ENCODE results near the gene CDH13.

CDH13 gene

DNA sequence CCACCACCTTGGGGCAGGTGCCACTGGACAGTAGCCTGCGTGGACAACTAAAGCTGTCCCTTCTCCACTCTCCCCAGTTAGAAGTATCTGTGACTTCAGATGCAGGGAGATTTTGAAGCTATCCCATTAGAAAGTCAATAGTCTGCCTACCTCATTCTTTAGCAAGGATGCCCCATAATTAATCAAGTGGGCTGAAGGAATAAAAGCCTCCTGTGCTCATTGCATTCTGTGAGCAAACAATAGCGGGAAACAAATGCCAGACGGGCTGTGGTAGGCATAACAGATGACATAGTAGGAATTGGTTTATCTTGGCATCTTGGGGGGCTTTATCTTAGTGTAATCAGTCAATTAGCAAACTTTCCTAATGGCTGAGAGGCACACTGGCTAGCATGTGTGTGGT is 1084.3 kb downstream of the CDH13 start:
- no peak for DNase-seq

- DNase-seq: no peak
Observed at GRCh38 chr16:83713597-83713996, 1086.8 kb downstream of the CDH13 start.

- no peak for DNase-seq
Observed at GRCh38 chr16:83714286-83714685, 1087.5 kb downstream of the CDH13 start.

DNA sequence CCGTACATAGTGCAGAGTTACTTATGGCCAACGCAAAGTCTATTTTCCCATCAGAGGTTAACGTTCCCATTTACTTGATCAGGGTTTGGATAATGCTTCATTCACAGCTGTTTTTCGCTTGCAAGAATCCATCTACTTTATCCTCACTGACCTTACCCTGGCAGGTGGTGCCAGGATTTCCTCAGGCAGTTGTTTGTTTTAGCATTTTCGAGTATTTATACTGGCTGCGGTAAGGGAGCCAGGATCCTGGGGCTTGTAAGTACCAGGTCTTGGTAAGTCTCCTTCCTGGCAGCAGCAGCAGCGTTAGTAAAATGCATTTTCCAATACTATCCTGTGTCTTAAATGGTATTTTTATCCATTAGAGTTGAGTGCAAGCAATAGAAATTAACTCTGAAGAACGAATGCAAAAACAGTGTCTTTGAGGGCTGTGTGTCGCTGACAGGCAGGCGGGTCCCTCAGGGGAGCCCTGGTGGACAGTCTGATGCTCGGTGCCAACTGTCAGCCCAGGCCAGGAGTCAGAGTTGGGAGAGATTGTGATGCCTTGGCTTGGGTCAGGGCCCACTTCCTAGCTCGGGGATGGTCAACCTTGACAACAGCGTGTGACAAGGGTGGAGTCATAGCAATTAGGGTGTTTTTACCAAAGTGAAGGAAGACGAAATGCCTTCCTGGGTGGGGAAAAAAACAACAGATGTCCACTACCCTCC is 1088.6 kb downstream of the CDH13 start:
- DNase-seq: no peak

DNA sequence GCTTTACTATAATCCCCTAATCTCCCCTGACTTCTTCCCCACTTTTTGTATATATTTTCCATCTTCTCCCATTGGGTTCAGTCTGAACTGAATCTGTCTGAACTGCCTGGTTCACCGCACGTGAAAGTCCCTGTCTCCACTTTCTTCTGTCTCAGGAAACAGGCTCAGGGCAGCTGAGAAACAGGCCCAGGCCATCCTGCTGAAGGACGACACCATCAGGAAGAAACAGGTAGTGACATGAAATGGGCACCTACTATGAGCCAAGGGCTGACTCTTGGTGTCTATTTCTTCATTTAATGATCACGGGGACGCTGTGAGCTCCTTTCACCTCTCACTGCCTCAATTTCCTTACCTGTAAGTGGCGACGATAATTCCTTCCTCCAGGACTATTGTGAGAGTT is 1090.5 kb downstream of the CDH13 start:
- DNase-seq: no peak

DNA sequence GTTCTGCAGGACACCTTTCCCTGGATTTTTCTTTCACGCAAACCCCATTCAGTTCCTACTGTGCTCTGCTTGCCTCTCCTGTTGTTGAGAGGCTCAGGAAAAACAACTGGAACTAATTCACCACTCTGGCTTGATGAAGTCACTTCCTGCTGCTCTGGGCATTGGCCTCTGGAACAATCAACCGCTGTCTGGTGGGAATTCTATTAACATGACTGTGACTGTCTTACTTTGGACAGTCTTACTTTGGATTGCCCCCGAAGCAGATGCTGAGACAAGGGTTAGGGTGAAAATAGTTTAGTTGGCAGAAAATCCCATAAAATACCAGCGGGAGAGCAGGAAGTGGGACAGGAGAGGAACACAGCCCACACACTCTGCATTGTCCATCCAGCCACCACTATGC is 1091.0 kb downstream of the CDH13 start:
- no peak for DNase-seq

GRCh38 chr16:83720213-83720612 is 1093.4 kb downstream of the CDH13 start:
- DNase-seq: no peak

DNA sequence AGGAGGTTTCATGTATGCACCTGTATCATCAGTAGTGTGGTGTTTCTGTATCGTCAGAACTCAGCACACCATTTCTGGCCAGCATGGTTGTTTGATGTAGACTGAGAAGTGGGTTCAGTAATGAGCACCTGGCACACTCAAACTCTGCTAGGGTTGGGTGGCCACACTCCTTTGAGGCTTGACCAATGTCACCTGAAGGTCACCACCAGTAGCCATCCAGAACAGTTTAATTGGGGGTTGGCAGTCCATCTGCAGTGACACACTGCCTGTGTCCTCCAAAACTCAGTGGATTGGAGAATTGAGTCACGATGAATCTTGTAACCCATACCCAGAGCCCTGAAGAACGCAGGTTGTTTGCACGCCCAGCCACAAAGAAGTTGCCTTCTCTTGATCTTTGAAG is 1094.2 kb downstream of the CDH13 start:
- no peak for DNase-seq

DNA sequence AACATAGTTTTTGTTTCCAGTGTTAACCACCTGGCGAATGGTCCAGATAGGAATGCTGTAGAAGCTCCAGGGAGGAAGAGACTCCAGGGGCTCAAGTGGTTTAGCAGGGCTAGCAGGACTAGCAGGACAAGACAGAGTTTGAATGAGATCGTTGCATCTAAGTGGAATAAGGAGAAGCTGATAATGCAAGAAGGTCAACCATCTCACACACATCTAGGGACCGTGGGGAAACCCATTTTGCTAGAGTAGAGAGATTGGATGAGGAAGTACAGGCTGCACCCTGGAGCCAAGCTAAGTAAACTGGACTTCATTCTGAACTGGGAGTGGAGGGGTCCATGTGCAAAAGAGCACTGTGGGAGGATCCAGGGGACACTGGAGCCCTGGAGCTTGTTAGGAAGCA is 1094.9 kb downstream of the CDH13 start:
- no peak for DNase-seq

DNA sequence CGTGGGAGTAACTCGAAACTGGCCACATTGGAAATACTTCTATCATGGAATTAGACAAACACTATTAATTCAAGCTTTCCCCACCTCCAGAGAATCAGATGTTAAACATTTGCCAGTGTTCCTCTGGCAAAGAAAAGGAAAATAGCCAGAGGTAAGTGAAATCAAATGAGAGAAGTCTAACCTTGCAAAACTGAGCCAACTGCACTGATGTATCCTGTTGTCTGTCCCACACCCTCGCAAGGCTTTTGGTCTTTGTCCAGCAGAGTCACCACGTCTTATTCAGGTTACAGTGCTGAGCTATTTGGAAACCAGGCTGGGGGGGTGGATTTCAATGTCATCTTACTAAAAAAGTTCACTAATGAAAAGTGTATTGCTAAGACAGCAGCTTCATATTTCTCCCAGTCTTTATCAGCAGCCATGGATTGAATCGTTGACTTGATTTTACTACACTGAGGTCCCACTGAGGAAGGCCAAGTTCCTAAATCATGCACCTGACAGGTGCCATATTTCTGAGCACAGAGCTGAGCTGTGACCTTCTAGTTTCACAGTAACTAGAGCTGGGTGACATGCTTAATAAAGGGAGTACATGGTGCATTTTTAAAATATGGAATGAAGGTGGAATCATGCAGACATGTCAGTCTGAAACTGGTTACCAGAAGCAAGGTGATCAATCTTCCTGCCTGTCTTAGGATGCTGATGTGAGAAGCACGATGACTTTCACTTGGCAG is 1095.9 kb downstream of the CDH13 start:
- DNase-seq: no peak

DNA sequence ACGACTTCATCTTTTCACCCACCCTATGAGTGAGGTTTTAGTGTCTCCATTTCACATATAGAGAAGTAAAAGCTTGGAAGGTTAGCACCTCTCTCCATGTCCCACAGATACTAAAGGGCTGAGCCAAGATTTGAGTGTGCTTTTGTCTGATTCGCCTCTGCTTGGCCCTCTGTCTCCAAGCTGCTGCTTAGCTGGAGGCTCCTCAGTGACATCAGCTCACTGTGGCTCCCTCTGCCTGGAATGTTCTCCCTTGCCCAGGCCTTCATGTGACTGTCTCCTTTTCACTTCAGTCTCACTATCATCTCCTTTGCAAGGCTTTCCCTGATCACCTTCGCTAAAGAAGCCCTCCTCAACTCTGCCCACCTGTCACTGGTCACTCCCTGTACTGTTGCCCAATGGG is 1096.5 kb downstream of the CDH13 start:
- DNase-seq: no peak

GRCh38 chr16:83723901-83724300 is 1097.1 kb downstream of the CDH13 start:
- DNase-seq: no peak

GRCh38 chr16:83724585-83724984 is 1097.8 kb downstream of the CDH13 start:
- DNase-seq: no peak

GRCh38 chr16:83725313-83725712 is 1098.5 kb downstream of the CDH13 start:
- DNase-seq: no peak

DNA sequence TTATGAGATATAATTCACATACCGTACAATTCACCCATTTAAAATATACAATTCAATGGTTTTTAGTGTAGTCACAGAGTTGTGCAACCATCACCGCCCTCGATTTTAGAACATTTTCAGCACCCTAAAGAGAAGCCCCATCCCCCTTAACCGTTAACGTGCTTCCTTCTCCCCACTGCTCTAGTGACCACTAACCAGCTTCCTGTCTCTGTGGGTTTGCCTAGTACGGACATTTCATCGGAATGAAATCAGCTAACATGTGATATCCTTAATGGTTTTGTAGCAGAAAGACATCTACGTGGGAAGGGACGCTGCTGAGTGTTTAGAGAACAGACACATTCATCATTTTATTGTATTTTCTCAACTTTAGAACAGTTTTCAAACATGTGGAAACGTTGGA is 1100.2 kb downstream of the CDH13 start:
- DNase-seq: peak; percentile 21

- DNase-seq: no peak
Observed at GRCh38 chr16:83727751-83728352, 1101.1 kb downstream of the CDH13 start.

GRCh38 chr16:83728492-83728891 is 1101.7 kb downstream of the CDH13 start:
- DNase-seq: no peak

- DNase-seq: no peak
Observed at GRCh38 chr16:83730812-83731211, 1104.0 kb downstream of the CDH13 start.

DNA sequence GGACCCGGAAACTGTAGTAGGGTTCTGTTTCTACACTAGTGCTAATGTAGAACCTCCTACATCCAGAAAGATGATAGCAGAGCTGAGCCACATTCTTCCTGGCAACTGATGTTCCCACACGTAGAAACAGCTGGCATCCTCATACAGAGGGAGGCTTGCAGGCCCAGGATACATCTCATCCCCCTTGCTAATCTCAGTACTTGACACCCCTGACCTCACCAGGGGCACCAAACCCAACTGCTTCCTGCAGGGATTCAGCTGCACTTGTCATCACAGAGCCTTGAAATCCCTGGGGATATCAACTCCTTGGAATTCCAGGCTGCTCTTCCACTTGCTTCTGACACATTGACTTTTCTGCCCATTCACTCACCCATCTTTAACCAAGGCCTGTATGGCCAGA is 1105.8 kb downstream of the CDH13 start:
- DNase-seq: no peak

DNA sequence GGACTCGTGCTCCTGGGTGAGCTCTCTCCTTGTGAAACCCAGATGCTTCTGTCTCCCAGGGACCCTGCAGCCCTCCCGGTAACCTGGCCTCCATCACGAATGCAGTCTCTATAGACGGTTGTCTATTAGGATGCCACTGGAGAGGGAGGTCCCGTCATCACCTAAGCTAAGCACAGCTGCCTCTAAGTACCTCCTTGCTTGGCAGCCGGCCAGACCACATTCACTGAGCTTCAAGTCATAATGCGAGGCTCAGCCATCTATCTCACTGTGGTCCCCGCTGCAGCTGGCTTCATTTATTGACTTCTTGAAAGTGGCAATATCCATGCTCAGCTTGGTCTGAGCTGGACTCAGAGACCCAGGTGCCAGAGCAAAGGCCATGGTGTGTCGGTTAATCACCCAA is 1106.5 kb downstream of the CDH13 start:
- no peak for DNase-seq

- no peak for DNase-seq
Observed at GRCh38 chr16:83734136-83734535, 1107.4 kb downstream of the CDH13 start.

DNA sequence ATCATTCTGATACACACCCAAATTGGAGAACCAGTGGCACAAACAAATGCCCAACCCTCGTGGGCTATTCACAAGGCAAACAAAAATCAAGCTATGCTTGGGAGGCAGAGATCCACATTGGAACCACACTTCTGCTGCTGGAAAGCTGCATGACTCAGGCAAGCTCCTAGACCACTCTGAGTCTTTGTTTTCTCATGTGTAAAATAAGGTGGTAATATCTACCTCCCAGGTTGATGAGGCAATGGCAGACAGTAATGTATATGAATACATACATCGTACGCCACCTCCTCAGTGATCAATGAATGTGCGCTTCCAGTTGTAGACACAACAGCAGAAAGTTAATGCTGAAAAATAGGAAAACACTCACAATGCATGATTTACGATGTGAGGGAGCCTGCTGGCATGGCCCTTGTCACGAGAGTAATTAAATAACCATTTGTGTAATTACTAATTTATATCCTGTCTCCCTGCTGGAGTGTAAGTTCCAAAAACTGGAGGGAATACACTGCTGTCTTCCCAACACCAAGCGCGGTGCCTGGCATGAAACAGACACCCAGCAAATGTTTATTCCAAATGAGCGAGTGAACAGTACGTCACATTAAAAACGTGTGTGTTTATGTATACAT is 1111.1 kb downstream of the CDH13 start:
- no peak for DNase-seq

- DNase-seq: no peak
Observed at GRCh38 chr16:83738923-83739503, 1112.2 kb downstream of the CDH13 start.

Measured in activated CD4-positive, alpha-beta T cell treated with anti-CD3 and anti-CD28 coated beads, Interleukin-2, amount 50 U/mL, for 16 hours (primary cell).